ENCODE results near the gene HOXD8.

HOXD8 gene

DNA sequence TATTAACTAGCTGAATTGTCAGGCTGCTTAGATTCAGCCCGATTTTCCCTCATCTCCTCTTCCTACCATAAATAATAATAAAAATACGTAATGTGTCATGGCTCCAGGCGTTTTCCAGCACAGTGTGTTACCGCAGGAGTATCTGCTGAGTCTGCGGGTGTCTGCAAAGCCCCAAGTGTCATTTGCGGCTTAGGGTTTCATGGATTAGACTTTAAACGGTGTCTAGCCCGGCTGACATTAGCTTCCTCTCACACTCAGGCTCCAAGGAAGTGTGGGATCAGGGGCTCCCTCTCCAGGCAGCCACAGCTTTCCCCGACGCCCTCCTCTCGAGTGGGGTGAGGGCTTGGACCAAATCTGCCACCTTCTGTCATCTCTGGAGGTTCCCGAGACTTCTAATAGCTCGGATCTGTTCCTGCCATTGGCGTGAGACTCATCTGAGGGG, 44.9 kb downstream of the HOXD8 start:
- DNase-seq (ENCODE audit: low spot score), result no peak

DNA sequence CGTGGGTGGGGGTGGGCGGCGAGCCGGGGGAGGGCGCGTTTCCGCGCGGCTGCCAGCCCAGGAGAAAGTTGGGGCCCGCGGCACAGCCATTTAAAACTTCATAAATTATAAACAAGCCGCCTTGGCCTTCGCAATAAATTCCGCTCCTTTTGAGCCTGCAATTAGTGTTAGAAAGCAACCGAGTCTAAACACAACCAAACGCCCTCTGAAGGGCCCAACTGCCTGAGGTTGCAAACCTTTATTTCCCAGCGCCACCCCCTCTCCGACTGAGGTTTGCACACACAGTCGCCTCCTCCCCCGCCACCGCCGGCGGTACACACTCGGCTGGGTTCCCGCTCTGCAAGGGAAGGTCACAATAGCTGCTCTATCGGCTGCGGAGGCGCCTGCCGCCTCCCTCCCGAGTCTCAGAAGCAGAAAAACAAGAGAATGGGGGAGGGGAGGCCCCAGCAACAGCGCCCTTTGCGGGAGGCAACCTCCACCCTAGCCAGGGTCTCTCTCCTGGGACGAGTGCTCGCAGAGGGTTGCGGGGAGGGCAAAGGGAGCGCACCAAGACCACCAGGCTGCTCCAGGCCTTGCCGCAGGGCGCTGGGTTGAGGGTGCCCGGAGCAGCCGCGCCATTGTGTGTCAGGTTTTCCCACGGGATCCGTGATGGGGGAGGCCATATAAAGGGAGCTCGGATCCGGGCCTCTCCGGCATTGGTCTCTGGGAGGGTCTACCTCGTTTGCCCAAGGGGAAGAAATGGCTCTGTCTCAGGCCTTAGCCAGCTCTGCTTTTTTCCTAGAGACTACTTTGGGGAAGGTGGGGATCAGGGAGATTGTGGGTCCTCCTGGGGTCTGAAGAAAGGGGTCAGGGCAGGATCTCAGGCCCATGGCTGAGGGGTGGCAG, 45.6 kb downstream of the HOXD8 start:
- DNase-seq (ENCODE audit: low spot score), result no peak

- DNase-seq (ENCODE audit: low spot score), result no peak
These were observed 46.5 kb downstream of the HOXD8 start for GRCh38 chr2:176175709-176176607.

DNA sequence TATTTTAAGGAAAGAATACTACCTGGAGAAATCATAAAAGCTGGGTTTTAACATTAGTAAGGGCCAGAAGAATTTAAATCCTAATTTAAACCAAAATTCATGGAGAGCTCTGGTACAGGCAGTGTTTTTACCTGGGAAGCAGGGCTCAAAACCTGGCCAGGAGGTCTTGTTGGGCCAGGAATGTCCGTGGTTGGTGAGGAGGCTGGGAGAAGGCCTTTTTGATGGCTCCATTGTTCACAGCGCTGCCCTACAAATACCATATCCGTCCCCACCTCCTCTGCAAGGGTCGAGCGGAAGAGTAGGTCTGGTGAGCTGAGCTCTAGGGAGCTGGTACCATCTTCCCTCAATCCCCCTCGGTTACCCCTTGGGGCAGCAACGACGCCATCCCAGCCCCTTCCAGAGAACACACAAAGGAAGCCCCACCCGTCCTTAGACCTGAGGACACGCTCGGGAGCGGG, 48.1 kb downstream of the HOXD8 start:
- no peak for DNase-seq (ENCODE audit: low spot score)

DNA sequence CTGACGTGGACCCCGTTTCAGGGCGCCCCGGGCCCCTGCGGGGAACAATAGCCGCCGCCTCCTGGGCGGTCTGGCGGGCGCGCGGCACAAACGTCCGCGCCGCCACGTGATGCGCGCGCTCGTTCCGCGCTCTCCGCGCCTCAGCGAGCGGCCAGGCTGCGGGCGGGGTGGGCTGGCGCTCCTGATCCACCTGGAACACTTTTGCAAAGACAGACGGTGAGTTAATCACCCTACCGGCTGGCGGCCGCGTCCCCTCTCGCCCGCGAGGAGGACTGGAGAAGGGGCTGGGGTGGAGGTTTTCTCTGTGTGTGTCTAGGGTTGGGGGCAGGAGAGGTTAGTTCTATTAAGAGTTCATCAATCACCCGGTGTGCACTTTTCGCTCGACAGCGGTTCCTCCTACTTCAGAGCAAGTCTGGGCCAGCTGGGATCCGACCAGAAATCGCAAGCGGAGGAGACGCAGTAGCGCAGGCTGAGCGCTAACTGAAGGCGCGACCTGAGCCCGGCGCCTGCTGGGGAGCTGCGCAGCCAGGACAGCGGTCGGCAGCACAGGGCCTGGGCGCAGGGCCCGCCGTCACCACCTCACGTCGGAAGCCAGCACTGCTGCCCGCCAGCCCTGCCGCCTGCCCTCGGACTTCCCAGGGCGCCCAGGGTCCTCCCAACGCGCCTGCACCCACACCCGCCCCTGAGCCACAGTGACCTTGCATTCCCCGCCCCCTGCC, 48.7 kb downstream of the HOXD8 start:
- DNase-seq (ENCODE audit: low spot score), result no peak

DNA sequence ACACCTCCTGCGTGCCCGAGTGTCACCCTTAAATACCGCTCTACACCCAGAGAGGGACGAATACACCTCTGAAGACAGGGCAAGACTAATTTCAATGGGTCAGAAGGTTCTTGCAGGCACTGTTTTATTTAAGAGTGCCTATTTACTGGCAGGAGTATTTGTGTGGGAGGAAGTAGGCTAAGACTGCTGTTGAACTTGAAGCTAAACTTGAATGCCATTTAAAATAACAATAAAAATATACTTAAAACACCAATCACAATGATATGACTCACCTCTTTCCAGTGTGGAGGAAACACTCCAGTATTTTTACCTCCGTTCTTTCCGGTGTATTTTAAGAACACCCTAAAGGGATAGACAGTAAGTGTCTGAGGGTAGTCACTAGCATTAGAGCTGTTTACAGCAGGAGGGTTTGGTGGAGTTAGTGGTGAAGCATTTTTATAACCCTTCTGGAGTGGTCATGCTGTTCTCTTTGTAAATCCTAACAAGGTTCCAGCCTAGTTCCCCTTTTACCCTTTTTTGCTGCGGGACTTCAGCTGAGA, 49.3 kb downstream of the HOXD8 start:
- no peak for DNase-seq (ENCODE audit: low spot score)

DNA sequence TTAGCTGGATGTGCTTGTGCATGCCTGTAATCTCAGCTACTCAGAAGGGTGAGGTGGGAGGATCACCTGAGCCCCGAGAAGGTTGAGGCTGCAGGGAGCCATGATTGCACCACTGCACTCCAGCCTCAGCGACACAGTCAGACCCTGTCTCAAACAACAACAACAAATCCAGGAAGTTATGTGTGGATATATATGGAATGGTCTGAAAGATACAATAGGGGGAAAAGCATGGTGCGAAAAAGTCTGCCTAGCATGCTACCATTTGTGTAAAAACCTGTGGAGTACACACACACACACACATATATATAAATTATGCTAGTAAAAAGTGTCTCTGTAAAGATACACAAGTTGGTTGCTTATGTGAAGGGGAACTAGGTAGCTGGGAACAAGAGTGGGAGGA, 52.0 kb downstream of the HOXD8 start:
- no peak for DNase-seq (ENCODE audit: low spot score)
